Renal cortex interstitium (tissue), 11 donors: ENCODE data around the gene SEMA6B. TPM values are rescaled to one million over a fixed set of nuclear protein-coding genes. Genes with fewer than 3 reads are reported as not detected.

Experiments used
- DNase-seq, 11 donors: peaks; one replicate each; pipeline ENCODE4 v3.0.0-alpha.2; 2013; ENCODE audit warnings: low read depth in 9 of 11, low spot score in 4 of 11; ENCODE audit errors: extremely low read depth in 1 of 11
- polyA plus RNA-seq, 3 donors: library from polyadenylated mRNA; unstranded; fragments of 120-200 nt; gene quantifications; one replicate each; pipeline ENCODE4 v1.2.1, GENCODE V29; 2013; ENCODE audit not compliant: insufficient read length in 3 of 3

Gene SEMA6B
- polyA plus RNA-seq, 3 donors, result 1.6 to 3.7 (median 3.2) TPM

DNA sequence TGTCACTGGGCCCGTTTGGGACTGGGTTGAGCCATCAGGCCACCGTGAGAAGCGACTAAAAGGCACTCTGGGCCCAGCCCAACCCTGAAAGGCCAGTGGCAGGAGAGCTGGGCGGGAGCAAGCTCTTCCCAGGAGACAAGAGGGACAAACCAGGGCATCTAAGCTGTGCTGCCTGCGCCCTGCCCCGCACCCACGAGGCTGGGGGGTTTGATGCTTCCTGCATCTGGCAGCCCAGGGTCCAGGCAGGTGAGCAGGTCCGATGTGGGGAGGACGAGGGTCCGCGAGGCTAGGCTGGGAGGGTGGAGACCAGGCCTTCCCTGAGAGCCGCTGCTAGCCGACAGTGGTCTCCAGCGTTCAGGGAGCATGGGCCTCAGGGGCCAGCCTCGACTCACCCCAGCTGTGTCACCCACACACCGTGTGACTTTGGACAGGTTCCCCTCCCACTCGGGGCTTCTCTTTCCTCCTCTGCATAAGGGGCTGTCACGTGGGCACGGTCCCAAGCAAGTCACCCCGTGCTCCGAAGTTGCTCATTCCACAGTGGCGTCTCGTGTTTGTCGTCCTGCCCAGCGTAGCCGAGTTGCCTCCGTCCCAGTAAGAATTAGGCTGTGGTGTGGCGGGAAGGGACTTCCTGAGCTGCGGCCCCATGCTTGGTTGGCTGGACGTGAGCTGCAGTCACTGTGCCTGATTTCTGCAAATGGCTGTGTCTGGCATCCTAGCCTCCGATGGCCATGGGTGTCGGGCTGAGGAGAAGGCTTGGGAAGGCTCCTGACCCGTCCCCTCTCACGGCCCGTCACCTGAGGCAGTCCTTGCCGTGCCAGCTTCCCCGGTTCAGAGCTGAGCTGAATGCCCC is 57.0 kb downstream of the SEMA6B start:
- DNase-seq, result no peak

- DNase-seq, result no peak
These were observed 57.8 kb downstream of the SEMA6B start for GRCh38 chr19:4501691-4502090.

- DNase-seq, result no peak
These were observed 58.5 kb downstream of the SEMA6B start for GRCh38 chr19:4500841-4501591.

- no peak for DNase-seq
These were observed 59.6 kb downstream of the SEMA6B start for GRCh38 chr19:4499855-4500254.

- DNase-seq, result no peak
These were observed 60.2 kb downstream of the SEMA6B start for GRCh38 chr19:4499318-4499717.

DNA sequence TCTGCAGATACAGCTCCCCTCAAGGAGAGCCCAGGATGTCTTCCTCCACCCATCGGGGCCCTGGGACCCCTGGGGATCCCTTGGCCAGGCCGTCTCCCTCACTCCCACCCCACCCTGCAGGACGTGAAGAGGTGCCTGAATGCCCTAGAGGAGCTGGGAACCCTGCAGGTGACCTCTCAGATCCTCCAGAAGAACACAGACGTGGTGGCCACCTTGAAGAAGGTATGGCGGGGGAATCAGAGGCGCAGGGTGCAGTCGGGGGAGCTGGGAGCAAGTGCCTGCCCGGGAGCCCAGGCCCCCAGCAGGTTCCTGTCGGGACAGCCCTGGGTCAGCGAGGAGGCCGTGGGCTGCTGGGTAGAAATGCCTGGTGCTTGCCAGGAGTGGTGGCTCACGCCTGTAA is 60.8 kb downstream of the SEMA6B start:
- DNase-seq, result no peak

- DNase-seq, result no peak
These were observed 61.6 kb downstream of the SEMA6B start for GRCh38 chr19:4497770-4498389.

DNA sequence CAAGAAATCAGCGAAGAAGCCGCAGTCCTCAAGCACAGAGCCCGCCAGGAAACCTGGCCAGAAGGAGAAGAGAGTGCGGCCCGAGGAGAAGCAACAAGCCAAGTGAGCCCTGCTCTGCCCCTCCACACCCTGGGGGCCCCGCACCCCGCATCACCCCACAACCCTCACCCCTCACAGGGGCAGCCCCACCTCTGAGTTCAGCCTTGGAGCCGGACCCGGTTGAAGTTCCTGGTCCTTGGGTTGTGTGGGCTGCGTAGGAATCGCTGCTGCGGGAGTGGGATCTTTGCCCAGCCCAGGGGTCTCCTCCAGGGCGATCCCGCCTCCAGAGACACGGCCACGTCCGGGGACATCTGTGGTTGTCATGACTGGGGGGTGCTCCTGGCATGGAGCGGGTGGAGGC is 63.2 kb downstream of the SEMA6B start:
- no peak for DNase-seq

DNA sequence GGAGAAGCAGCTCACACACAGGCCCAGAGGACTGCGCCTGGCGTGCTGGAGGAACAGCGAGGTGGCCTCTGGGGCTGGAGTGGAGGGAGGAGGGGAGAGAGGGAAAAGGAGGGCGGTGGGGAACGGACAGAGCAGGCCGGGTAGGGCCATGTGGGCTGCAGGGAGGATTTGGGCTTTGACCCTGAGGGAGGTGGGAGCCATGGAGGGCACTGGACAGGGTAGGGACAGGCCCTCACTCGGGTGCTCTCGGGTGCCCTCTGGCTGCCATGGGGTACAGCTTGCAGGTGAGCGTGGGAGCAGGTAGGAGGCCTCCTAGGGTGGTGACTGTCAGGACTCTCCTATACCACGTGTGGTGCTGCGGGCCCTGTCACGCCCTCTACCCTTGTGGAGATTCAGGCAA is 64.0 kb downstream of the SEMA6B start:
- no peak for DNase-seq

DNA sequence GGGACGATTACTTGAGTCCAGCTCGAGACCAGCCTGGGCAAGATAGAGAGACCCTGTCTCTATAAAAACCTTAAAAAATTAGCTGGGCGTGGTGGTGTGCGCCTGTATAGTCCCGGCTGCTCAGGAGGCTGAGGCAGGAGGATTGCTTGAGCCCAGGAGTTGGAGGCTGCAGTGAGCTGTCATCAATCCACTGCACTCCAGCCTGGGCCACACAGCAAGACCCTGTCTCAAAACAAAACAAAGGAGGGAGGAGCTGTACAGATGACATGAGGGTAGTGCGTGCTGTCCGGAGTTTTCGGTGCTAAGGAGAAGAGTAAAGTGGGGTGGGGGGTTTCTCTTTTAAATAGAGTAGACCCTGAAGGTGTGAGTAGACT is 64.8 kb downstream of the SEMA6B start:
- DNase-seq, result no peak

DNA sequence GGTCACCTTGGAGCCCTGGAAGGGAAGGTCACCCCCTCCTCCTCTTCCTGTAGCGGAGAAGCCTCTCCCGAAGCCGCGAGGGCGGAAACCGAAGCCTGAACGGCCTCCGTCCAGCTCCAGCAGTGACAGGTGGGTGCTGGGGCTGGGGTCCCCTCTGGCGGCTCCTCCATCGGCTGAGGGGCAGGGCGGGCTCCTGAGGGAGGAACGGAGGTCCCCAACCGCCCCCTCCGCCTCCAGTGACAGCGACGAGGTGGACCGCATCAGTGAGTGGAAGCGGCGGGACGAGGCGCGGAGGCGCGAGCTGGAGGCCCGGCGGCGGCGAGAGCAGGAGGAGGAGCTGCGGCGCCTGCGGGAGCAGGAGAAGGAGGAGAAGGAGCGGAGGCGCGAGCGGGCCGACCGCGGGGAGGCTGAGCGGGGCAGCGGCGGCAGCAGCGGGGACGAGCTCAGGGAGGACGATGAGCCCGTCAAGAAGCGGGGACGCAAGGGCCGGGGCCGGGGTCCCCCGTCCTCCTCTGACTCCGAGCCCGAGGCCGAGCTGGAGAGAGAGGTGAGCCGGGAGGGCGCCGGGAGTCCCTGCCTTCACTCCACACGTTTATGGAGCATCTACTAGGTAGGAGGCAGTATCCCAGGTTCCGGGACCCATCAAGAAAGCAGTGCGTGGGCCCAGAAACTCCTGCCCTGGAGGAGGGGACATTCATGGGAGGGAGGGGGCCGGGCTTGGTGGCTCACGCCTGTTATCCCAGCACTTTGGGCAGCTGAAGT is 65.4 kb downstream of the SEMA6B start:
- DNase-seq, result no peak

DNA sequence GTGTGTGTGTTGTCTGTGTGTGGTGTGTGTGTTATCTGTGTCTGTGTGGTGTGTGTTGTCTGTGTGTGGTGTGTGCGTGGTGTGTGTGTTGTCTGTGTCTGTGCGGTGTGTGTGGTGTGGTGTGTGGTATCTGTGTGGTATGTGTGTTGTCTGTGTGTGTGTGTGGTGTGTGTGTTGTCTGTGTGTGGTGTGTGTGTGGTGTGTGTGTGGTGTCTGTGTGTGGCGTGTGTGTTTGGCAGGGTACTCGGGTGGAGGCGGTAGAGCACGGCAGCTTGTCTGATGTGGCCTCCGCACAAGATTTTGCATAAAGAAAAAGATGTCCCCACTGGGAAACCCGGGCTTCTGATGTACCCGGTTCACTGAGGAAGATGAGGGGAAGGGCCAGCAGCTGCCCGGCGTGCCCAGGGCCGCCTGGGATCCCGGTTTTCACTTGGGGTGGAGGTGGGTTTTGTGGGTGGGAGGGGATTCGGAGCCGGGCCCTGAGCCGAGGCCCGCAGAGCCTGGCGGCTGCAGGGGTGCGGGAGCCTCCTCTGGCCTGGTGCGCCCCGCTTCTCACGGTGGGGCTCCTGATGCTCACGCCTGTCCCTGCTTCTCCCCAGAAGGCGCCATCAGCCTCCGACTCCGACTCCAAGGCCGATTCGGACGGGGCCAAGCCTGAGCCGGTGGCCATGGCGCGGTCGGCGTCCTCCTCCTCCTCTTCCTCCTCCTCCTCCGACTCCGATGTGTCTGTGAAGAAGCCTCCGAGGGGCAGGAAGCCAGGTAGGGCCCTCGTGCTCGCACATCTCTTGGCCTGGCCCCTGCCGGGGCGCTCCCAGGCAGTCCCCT is 66.2 kb downstream of the SEMA6B start:
- no peak for DNase-seq

Other genes with a start within 250 kb of the SEMA6B start
- 10 to 100 TPM; 23.8 to 37.6 (median 28.7) TPM for gene STAP2, start 220.9 kb downstream of the SEMA6B start, polyA plus RNA-seq
- gene MPND, start 216.1 kb downstream of the SEMA6B start, polyA plus RNA-seq, result 10 to 100 TPM; 21.3 to 31.4 (median 26.0) TPM
- gene SH3GL1, start 159.1 kb downstream of the SEMA6B start, polyA plus RNA-seq, result 10 to 100 TPM; 54.5 to 80.5 (median 73.3) TPM
- gene CHAF1A, start 157.0 kb downstream of the SEMA6B start, polyA plus RNA-seq, result 10 to 100 TPM; 20.5 to 27.9 (median 24.2) TPM
- gene UBXN6, start 101.9 kb downstream of the SEMA6B start, polyA plus RNA-seq, result 100 to 1,000 TPM in 1 of 3 donors, 10 to 100 TPM in 2; 84.9 to 107 (median 99.6) TPM
- 10 to 100 TPM; 54.9 to 90.9 (median 85.5) TPM for gene HDGFL2, start 87.4 kb downstream of the SEMA6B start, polyA plus RNA-seq
- 1 to 10 TPM in 2 of 3 donors, under 1 TPM in 1; 0.70 to 1.5 (median 1.5) TPM for gene PLIN4, start 41.2 kb downstream of the SEMA6B start, polyA plus RNA-seq
- gene PLIN5, start 24.5 kb downstream of the SEMA6B start, polyA plus RNA-seq, result 1 to 10 TPM; 2.1 to 8.2 (median 3.9) TPM
- under 1 TPM; 0.64 to 0.75 (median 0.65) TPM for gene LRG1, start 19.6 kb downstream of the SEMA6B start, polyA plus RNA-seq
- gene TNFAIP8L1, start 79.8 kb upstream of the SEMA6B start, polyA plus RNA-seq, result 10 to 100 TPM; 13.2 to 13.9 (median 13.5) TPM
- 10 to 100 TPM; 71.5 to 94.2 (median 83.5) TPM for gene MYDGF, start 110.7 kb upstream of the SEMA6B start, polyA plus RNA-seq
- 10 to 100 TPM; 21.8 to 27.1 (median 24.1) TPM for gene DPP9, start 164.2 kb upstream of the SEMA6B start, polyA plus RNA-seq
- gene FEM1A, start 232.1 kb upstream of the SEMA6B start, polyA plus RNA-seq, result 1 to 10 TPM; 2.0 to 2.1 (median 2.0) TPM